ENCODE data around the gene CCNE1. TPM values are rescaled to one million over a fixed set of nuclear protein-coding genes. Genes with fewer than 3 reads are reported as not detected.

Gene CCNE1
- total and polyA plus RNA-seq, 8 donors, result 3.6 to 5.8 (median 4.4) TPM

GRCh38 chr19:29841559-29842367 is 30.0 kb downstream of the CCNE1 start:
- peaks cover 0 to 48% of the 10 kb centered on the region in 2 donors for H3K27me3 ChIP-seq
- no peak for DNase-seq
- no peak overlapping the region for H3K4me3 ChIP-seq
- no peaks in the 10 kb centered on the region for H3K36me3 ChIP-seq
- ATAC-seq, result no peak
- H3K9me3 ChIP-seq, result no peaks in the 10 kb centered on the region
- H3K4me1 ChIP-seq, result peaks cover 19 to 24% of the 10 kb centered on the region in 2 donors
- H3K27ac ChIP-seq, result no peak overlapping the region
- intact Hi-C loops (cut with DNase I), result no loop called here
- TF ChIP-seq CTCF (IDR thresholded peaks at IDR 0.05), result no peak

- DNase-seq, result no peak
- no peak for TF ChIP-seq CTCF (IDR thresholded peaks at IDR 0.05)
- Histone ChIP-seq H3K9me3 (no peaks in the 10 kb centered on the region), H3K36me3 (no peaks in the 10 kb centered on the region), H3K27ac (no peak overlapping the region), H3K4me3 (no peak overlapping the region), H3K27me3 (peaks cover 0 to 48% of the 10 kb centered on the region in 2 donors), H3K4me1 (peaks cover 19 to 24% of the 10 kb centered on the region in 2 donors)
- no peak for ATAC-seq
- intact Hi-C loops (cut with DNase I), result no loop called here
Observed at GRCh38 chr19:29842471-29843179, 30.8 kb downstream of the CCNE1 start.

GRCh38 chr19:29843180-29844051 is 31.6 kb downstream of the CCNE1 start:
- no peak for TF ChIP-seq CTCF (IDR thresholded peaks at IDR 0.05)
- H3K27me3 ChIP-seq, result peaks cover 0 to 46% of the 10 kb centered on the region in 2 donors
- H3K9me3 ChIP-seq, result no peaks in the 10 kb centered on the region
- intact Hi-C loops (cut with DNase I), result no loop called here
- ATAC-seq (no peak), DNase-seq (peak in 3 of 4 donors; percentile 37 to 59 (median 52))
- no peak overlapping the region for H3K27ac ChIP-seq
- H3K4me3 ChIP-seq, result peak overlapping the region; percentile 19 to 70
- H3K4me1 ChIP-seq, result peaks cover 19 to 24% of the 10 kb centered on the region in 2 donors
- no peaks in the 10 kb centered on the region for H3K36me3 ChIP-seq

GRCh38 chr19:29844891-29845573 is 33.2 kb downstream of the CCNE1 start:
- no peak for TF ChIP-seq CTCF (IDR thresholded peaks at IDR 0.05)
- H3K4me3 ChIP-seq, result peak overlapping the region; percentile 70 to 86
- DNase-seq (peak; percentile 91 to 96 (median 95)), ATAC-seq (peak; percentile 94)
- peaks cover 0 to 30% of the 10 kb centered on the region in 2 donors for H3K27me3 ChIP-seq
- H3K9me3 ChIP-seq, result no peaks in the 10 kb centered on the region
- peak overlapping the region; percentile 70 to 72 for H3K27ac ChIP-seq
- H3K4me1 ChIP-seq, result peaks cover 19 to 24% of the 10 kb centered on the region in 2 donors
- no peaks in the 10 kb centered on the region for H3K36me3 ChIP-seq
- intact Hi-C loops (cut with DNase I), result no loop called here

Measured in left lung (tissue), 10 donors.